Endodermal cell (in vitro differentiated cells): ENCODE results near the gene CAP1. TPM values are rescaled to one million over a fixed set of nuclear protein-coding genes. Genes with fewer than 3 reads are reported as not detected.

Experiments
- DNase-seq: peaks from one replicate; pipeline ENCODE4 v3.0.0-alpha.2; 2017
- H3K27ac ChIP-seq: 2 replicates; pipeline ENCODE4 v1.5.1; 2013; ENCODE audit warnings: mild to moderate bottlenecking, low read depth, low read length, moderate library complexity
- H3K27me3 ChIP-seq: 2 replicates; pipeline ENCODE4 v1.6.1; 2013; ENCODE audit warnings: mild to moderate bottlenecking, low read length, moderate library complexity; ENCODE audit not compliant: insufficient read depth, control insufficient read depth, poor library complexity, severe bottlenecking
- H3K36me3 ChIP-seq: 2 replicates; pipeline ENCODE4 v1.7.0; 2013; ENCODE audit warnings: mild to moderate bottlenecking, low read length, moderate library complexity; ENCODE audit not compliant: control insufficient read depth, insufficient read depth
- H3K4me1 ChIP-seq: one replicate; pipeline ENCODE4 v1.7.0; 2013; ENCODE audit warnings: low read length; ENCODE audit not compliant: control insufficient read depth, insufficient read depth
- H3K4me3 ChIP-seq: 2 replicates; pipeline ENCODE4 v1.5.1; 2013; ENCODE audit warnings: mild to moderate bottlenecking, low read length, moderate library complexity
- H3K9ac ChIP-seq: 2 replicates; pipeline ENCODE4 v1.6.1; 2013; ENCODE audit warnings: mild to moderate bottlenecking, low read length, moderate library complexity; ENCODE audit not compliant: poor library complexity, severe bottlenecking; ENCODE audit errors: extremely low read depth
- H3K9me3 ChIP-seq: 2 replicates; pipeline ENCODE4 v1.6.1; 2013; ENCODE audit warnings: mild to moderate bottlenecking, low read length, moderate library complexity; ENCODE audit not compliant: control insufficient read depth
- H3K27ac Mint-ChIP-seq: 2 replicates; pipeline ENCODE4 v1.8.0; 2020; ENCODE audit warnings: mixed read lengths
- H3K27me3 Mint-ChIP-seq: 2 replicates; pipeline ENCODE4 v1.8.0; 2021; ENCODE audit warnings: mild to moderate bottlenecking, mixed read lengths; ENCODE audit not compliant: insufficient read depth
- H3K36me3 Mint-ChIP-seq: 2 replicates; pipeline ENCODE4 v1.8.0; 2020; ENCODE audit warnings: low read depth, mixed read lengths
- H3K4me1 Mint-ChIP-seq: 2 replicates; pipeline ENCODE4 v1.8.0; 2020; ENCODE audit warnings: mixed read lengths
- H3K4me3 Mint-ChIP-seq: 2 replicates; pipeline ENCODE4 v1.8.0; 2020; ENCODE audit warnings: mild to moderate bottlenecking, moderate library complexity, mixed read lengths
- H3K9me3 Mint-ChIP-seq: 2 replicates; pipeline ENCODE4 v1.8.0; 2020; ENCODE audit warnings: mild to moderate bottlenecking, mixed read lengths
- WGBS, 2 experiments: methylation state at CpG; one replicate each; pipeline versions ENCODE4 v1.1.5 to v1.1.7; 2013; ENCODE audit warnings: missing lambda C conversion rate in 2 of 2, mixed read lengths in 1 of 2; ENCODE audit not compliant: insufficient coverage in 1 of 2, insufficient read length in 1 of 2; 5-methylcytosine and 5-hydroxymethylcytosine counted together
- total RNA-seq, 2 donors: library from RNA; stranded (reverse); fragmentation: NEBNext Ultra II Directional in 1 of 2; extraction: Animal tissue kit (Norgen Biotek cat#: 25700) in 1 of 2; gene quantifications; 2 replicates in 1 of 2; 3 replicates in 1 of 2; pipeline ENCODE4 v1.2.1, GENCODE V29; 2021
- TF ChIP-seq, protein P1 (sequence below): fragments of 200-600 bp; sonication (generic); conservative IDR thresholded peaks from 2 replicates; pipeline ENCODE4 v1.5.0; 2021; ENCODE audit warnings: antibody characterized with exemption, mild to moderate bottlenecking

Gene CAP1
- total RNA-seq, 2 donors from 2014 or later, result 260 to 287 TPM

- peaks cover 49% of the 10 kb centered on the region for H3K36me3 Mint-ChIP-seq
- no peak overlapping the region for H3K4me3 ChIP-seq
- no peaks in the 10 kb centered on the region for H3K27me3 ChIP-seq
- no peaks in the 10 kb centered on the region for H3K4me1 ChIP-seq
- TF ChIP-seq, protein P1, sequence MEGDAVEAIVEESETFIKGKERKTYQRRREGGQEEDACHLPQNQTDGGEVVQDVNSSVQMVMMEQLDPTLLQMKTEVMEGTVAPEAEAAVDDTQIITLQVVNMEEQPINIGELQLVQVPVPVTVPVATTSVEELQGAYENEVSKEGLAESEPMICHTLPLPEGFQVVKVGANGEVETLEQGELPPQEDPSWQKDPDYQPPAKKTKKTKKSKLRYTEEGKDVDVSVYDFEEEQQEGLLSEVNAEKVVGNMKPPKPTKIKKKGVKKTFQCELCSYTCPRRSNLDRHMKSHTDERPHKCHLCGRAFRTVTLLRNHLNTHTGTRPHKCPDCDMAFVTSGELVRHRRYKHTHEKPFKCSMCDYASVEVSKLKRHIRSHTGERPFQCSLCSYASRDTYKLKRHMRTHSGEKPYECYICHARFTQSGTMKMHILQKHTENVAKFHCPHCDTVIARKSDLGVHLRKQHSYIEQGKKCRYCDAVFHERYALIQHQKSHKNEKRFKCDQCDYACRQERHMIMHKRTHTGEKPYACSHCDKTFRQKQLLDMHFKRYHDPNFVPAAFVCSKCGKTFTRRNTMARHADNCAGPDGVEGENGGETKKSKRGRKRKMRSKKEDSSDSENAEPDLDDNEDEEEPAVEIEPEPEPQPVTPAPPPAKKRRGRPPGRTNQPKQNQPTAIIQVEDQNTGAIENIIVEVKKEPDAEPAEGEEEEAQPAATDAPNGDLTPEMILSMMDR, result no peak
- H3K9me3 ChIP-seq, result no peaks in the 10 kb centered on the region
- H3K27me3 Mint-ChIP-seq, result no peaks in the 10 kb centered on the region
- no peak overlapping the region for H3K4me3 Mint-ChIP-seq
- no peak overlapping the region for H3K27ac Mint-ChIP-seq
- no peak for DNase-seq
- H3K36me3 ChIP-seq, result peaks cover 74% of the 10 kb centered on the region
- peaks cover 12% of the 10 kb centered on the region for H3K4me1 Mint-ChIP-seq
- H3K9me3 Mint-ChIP-seq, result no peaks in the 10 kb centered on the region
- 89 to 94% methylated on average over 1 to 2 of the region's 2 CpGs for WGBS, 2 experiments
- no peak overlapping the region for H3K9ac ChIP-seq
- no peak overlapping the region for H3K27ac ChIP-seq
These were observed 6.7 kb downstream of the CAP1 start for GRCh38 chr1:40047276-40047675.

- Mint-ChIP-seq H3K27ac (no peak overlapping the region), H3K4me1 (peaks cover 7% of the 10 kb centered on the region), H3K9me3 (no peaks in the 10 kb centered on the region), H3K36me3 (peaks cover 47% of the 10 kb centered on the region), H3K27me3 (no peaks in the 10 kb centered on the region), H3K4me3 (no peak overlapping the region)
- Histone ChIP-seq H3K27me3 (no peaks in the 10 kb centered on the region), H3K9ac (no peak overlapping the region), H3K27ac (no peak overlapping the region), H3K9me3 (no peaks in the 10 kb centered on the region), H3K4me3 (no peak overlapping the region), H3K4me1 (no peaks in the 10 kb centered on the region), H3K36me3 (peaks cover 70% of the 10 kb centered on the region)
- 96 to 100% methylated on average over 2 to 5 of the region's 5 CpGs for WGBS, 2 experiments
- TF ChIP-seq, protein P1, result no peak
- no peak for DNase-seq
These were observed 7.2 kb downstream of the CAP1 start for GRCh38 chr1:40047769-40048168.

DNA sequence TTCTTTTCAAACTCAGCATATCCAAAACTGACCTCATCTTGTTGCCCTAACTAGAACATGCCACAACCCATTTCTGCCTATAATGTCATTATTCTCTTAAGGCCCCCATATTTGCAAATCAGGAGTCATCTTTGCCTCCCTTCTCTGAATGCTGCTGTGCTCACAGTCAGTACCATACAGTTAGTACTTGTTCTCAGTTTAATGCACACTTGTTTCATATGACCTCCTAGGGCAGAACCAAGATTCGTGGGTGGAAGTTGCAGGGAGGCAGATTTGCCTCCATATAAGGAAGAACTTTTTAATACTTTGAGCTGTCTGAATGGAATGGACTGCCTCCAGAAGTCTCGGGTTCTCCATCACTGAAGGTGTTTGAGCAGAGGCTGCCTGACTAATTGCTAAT, 9.2 kb downstream of the CAP1 start:
- DNase-seq, result no peak
- Mint-ChIP-seq H3K27ac (no peak overlapping the region), H3K4me1 (peaks cover 2% of the 10 kb centered on the region), H3K9me3 (no peaks in the 10 kb centered on the region), H3K27me3 (no peaks in the 10 kb centered on the region), H3K36me3 (peaks cover 38% of the 10 kb centered on the region), H3K4me3 (no peak overlapping the region)
- H3K27ac ChIP-seq, result no peak overlapping the region
- peaks cover 61% of the 10 kb centered on the region for H3K36me3 ChIP-seq
- H3K4me3 ChIP-seq, result no peak overlapping the region
- TF ChIP-seq, protein P1, result no peak
- no peaks in the 10 kb centered on the region for H3K9me3 ChIP-seq
- no peaks in the 10 kb centered on the region for H3K4me1 ChIP-seq
- H3K27me3 ChIP-seq, result no peaks in the 10 kb centered on the region
- 81 to 86% methylated on average over 2 of the region's 2 CpGs for WGBS, 2 experiments
- H3K9ac ChIP-seq, result no peak overlapping the region
